Stomach (tissue), 4 donors: ENCODE results near the gene MYRIP.

Experiments used
- CTCF ChIP-seq, 7 experiments: fragments of 450-650 bp in 4 of 7; fragments of 200-600 bp in 3 of 7; sonication (generic) in 3 of 7; IDR thresholded peaks; one replicate each; pipeline ENCODE4 v1.5.1; 2016 to 2019; ENCODE audit warnings: antibody characterized with exemption in 7 of 7, control low read depth in 2 of 7, mild to moderate bottlenecking in 1 of 7
- POLR2A ChIP-seq, 4 donors: fragments of 450-650 bp; IDR thresholded peaks; one replicate each; pipeline ENCODE4 v1.6.1; 2016; ENCODE audit warnings: antibody characterized with exemption in 4 of 4, control low read depth in 2 of 4, mild to moderate bottlenecking in 1 of 4, moderate library complexity in 1 of 4

- TF ChIP-seq CTCF (IDR thresholded peaks at IDR 0.05) (no peak), POLR2A (IDR thresholded peaks at IDR 0.05) (no peak)
Observed at GRCh38 chr3:40243056-40243455, 433.6 kb downstream of the MYRIP start.
